CD4-positive, alpha-beta T cell (primary cell): ENCODE data around the gene ZSWIM4. TPM values are rescaled to one million over a fixed set of nuclear protein-coding genes. Genes with fewer than 3 reads are reported as not detected.

Experiments used
- ATAC-seq: fragments of 200-7000 bp; cut with Tn5 transposase; one replicate; pipeline ENCODE4 v1.10.0; 2022; ENCODE audit warnings: mild to moderate bottlenecking; ENCODE audit not compliant: poor library complexity
- CTCF ChIA-PET: fragments of 350-600 bp; sonication (Branson Sonifier 250); formaldehyde crosslinking; loops from one replicate; lab custom pipeline; 2021; ENCODE audit warnings: antibody characterized with exemption, inconsistent platforms; lab: Charles Lee
- POLR2A ChIA-PET: fragments of 350-600 bp; sonication (Branson Sonifier 250); formaldehyde crosslinking; loops from one replicate; lab custom pipeline; 2021; ENCODE audit warnings: antibody characterized with exemption, inconsistent platforms; lab: Charles Lee
- DNase-seq, 14 experiments: peaks; one replicate each; pipeline ENCODE4 v3.0.0-alpha.2; 2013 to 2020; ENCODE audit warnings: mixed read lengths in 2 of 14
- H3K27ac ChIP-seq, 2 donors: one replicate each; pipeline versions ENCODE4 v1.5.1 to v1.7.0; 2013; ENCODE audit warnings: low read length in 2 of 2, low read depth in 1 of 2, mild to moderate bottlenecking in 1 of 2
- H3K27me3 ChIP-seq, 2 experiments: 1 replicate in 1 of 2; 2 replicates in 1 of 2; pipeline versions ENCODE4 v1.6.1 to v1.7.0; 2013; ENCODE audit warnings: low read length in 2 of 2, control low read depth in 1 of 2, mild to moderate bottlenecking in 1 of 2, moderate library complexity in 1 of 2; ENCODE audit not compliant: insufficient read depth in 2 of 2, control insufficient read depth in 1 of 2
- H3K36me3 ChIP-seq: one replicate; pipeline ENCODE4 v1.6.1; 2013; ENCODE audit warnings: low read length, control low read depth; ENCODE audit not compliant: insufficient read depth
- H3K4me1 ChIP-seq: one replicate; pipeline ENCODE4 v1.6.1; 2013; ENCODE audit warnings: low read length, control low read depth; ENCODE audit not compliant: insufficient read depth
- H3K4me3 ChIP-seq: one replicate; pipeline ENCODE4 v1.5.1; 2013; ENCODE audit warnings: mild to moderate bottlenecking, low read length, moderate library complexity
- H3K9me3 ChIP-seq, 2 experiments: 1 replicate in 1 of 2; 2 replicates in 1 of 2; pipeline versions ENCODE4 v1.6.1 to v1.7.0; 2013; ENCODE audit warnings: low read length in 2 of 2, mild to moderate bottlenecking in 2 of 2, control low read depth in 1 of 2, moderate library complexity in 1 of 2; ENCODE audit not compliant: control insufficient read depth in 1 of 2, insufficient read depth in 1 of 2
- H3K27ac Mint-ChIP-seq: one replicate; pipeline ENCODE4 v1.8.0; 2020; ENCODE audit warnings: mixed read lengths
- H3K27me3 Mint-ChIP-seq: one replicate; pipeline ENCODE4 v1.8.0; 2021; ENCODE audit warnings: mixed read lengths
- H3K36me3 Mint-ChIP-seq: one replicate; pipeline ENCODE4 v1.8.0; 2021; ENCODE audit warnings: low read depth, mixed read lengths
- H3K4me1 Mint-ChIP-seq: one replicate; pipeline ENCODE4 v1.8.0; 2021; ENCODE audit warnings: low read depth, mixed read lengths
- H3K4me3 Mint-ChIP-seq: one replicate; pipeline ENCODE4 v1.8.0; 2020; ENCODE audit warnings: mild to moderate bottlenecking, mixed read lengths
- H3K9me3 Mint-ChIP-seq: one replicate; pipeline ENCODE4 v1.8.0; 2020; ENCODE audit warnings: mixed read lengths
- intact Hi-C, 2 experiments: fragments of 100-400 bp; cut with DNase I in 1 of 2; cut with micrococcal nuclease in 1 of 2; formaldehyde crosslinking; loops; one replicate each; pipeline versions ENCODE4 v1.15.1 to v1.9.0; 2023 to 2025; cut with DNase I, micrococcal nuclease
- total RNA-seq, 174 experiments: library from RNA in 2 of 174; stranded (reverse) in 2 of 174; gene quantifications; one replicate each; pipeline ENCODE4 v1.2.3 and lab custom pipeline; 2021 to 2026
- TF ChIP-seq, protein P1 (sequence below): fragments of 200-600 bp; IDR thresholded peaks from one replicate; pipeline ENCODE4 v1.8.0; 2022; ENCODE audit warnings: antibody characterized with exemption, mild to moderate bottlenecking

The ZSWIM4 gene
- total RNA-seq, 2 experiments from 2014 or later: 3.5 to 3.8 TPM

DNA sequence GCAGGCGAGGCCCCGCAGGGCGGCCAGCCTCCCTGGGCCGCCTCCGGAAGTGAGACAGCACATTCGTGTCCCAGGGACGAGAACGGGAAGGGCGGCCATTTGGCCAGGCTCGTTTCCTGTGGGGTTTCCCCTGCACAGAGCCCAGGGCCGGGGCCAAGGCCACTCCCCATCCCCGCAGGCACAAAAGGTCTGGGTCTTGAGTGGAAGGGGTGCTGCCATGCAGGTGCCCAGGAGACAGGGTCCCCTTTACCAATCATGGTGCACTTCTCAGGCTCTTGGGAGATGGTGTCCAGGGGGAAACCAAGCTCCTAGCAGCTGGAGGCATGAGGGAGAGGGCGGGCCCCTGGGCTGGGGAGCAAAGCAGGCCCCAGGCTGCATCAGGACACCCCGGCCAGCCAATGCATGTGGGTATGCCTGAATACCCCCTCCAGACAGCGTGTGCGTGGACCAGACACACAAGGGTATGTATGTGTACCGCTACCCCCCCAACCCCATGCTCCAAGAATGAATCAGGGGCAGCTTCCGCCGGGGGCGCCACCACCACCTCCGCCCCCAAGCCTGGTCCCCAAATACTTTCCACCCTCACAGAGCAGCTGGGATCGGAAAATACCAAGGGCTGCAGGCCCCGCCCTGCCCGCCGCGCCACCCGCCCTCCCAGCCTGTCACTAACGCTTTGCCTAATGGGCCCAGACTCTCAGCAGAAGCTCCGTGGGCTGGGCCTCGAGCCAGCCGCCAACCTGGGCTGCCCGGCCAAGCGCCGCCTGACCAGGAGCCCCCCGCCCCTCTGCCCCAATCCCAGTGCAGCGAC, 44.1 kb downstream of the ZSWIM4 start:
- peaks cover 21% of the 10 kb centered on the region for H3K36me3 ChIP-seq
- ChIA-PET CTCF (interaction anchor here (4.4 kb wide), 1 partner anchor 23 kb away, joined by 40 read pairs; no protein-coding TSS in a partner anchor), POLR2A (interaction anchor here (1.1 to 2.5 kb wide), 6 partner anchors 8 to 65 kb away, joined by 4 to 10 read pairs (median 7); partner anchors contain the start of genes C19orf53 and ZSWIM4)
- no peaks in the 10 kb centered on the region for H3K27me3 ChIP-seq
- Mint-ChIP-seq H3K4me3 (peak overlapping the region; percentile 86), H3K27me3 (no peaks in the 10 kb centered on the region), H3K9me3 (no peaks in the 10 kb centered on the region), H3K36me3 (peaks cover 10% of the 10 kb centered on the region), H3K27ac (peak overlapping the region; percentile 99), H3K4me1 (peaks cover 69% of the 10 kb centered on the region)
- DNase-seq (peak in 13 of 14 experiments; percentile 60 to 90 (median 78)), ATAC-seq (peak; percentile 51)
- peak overlapping the region; percentile 73 for H3K4me3 ChIP-seq
- H3K27ac ChIP-seq: peak overlapping the region; percentile 89 to 97
- peaks cover 93% of the 10 kb centered on the region for H3K4me1 ChIP-seq
- no peaks in the 10 kb centered on the region for H3K9me3 ChIP-seq
- intact Hi-C loops: loop anchor here in 1 of 2 experiments (2.0 kb wide), 1 partner anchor 51 kb away; no protein-coding TSS in a partner anchor
- TF ChIP-seq, protein P1, sequence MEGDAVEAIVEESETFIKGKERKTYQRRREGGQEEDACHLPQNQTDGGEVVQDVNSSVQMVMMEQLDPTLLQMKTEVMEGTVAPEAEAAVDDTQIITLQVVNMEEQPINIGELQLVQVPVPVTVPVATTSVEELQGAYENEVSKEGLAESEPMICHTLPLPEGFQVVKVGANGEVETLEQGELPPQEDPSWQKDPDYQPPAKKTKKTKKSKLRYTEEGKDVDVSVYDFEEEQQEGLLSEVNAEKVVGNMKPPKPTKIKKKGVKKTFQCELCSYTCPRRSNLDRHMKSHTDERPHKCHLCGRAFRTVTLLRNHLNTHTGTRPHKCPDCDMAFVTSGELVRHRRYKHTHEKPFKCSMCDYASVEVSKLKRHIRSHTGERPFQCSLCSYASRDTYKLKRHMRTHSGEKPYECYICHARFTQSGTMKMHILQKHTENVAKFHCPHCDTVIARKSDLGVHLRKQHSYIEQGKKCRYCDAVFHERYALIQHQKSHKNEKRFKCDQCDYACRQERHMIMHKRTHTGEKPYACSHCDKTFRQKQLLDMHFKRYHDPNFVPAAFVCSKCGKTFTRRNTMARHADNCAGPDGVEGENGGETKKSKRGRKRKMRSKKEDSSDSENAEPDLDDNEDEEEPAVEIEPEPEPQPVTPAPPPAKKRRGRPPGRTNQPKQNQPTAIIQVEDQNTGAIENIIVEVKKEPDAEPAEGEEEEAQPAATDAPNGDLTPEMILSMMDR: no peak

DNA sequence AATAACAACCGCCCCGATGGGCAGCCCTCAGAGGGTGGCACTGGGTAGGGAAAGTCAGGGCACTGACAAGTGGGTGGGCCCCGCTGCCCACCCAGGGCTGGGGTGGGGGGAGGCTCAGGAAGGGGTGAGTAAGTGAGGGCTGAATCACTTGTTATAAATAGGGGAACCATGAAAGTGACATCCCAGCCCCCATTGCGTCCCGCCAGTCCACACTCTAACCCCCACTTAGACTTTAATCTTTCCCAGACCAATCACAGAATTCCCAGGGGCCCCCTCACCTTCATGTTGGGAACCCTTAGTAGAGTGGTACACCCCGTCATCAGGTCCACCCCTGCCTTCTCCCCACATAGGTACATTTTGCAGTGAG, 44.7 kb downstream of the ZSWIM4 start:
- TF ChIP-seq, protein P1: no peak
- Mint-ChIP-seq H3K4me3 (peak overlapping the region; percentile 93), H3K27me3 (no peaks in the 10 kb centered on the region), H3K9me3 (no peaks in the 10 kb centered on the region), H3K27ac (peak overlapping the region; percentile 99), H3K4me1 (peaks cover 71% of the 10 kb centered on the region), H3K36me3 (peaks cover 7% of the 10 kb centered on the region)
- Histone ChIP-seq H3K27ac (peak overlapping the region; percentile 89 to 97), H3K27me3 (no peaks in the 10 kb centered on the region), H3K9me3 (no peaks in the 10 kb centered on the region), H3K4me3 (peak overlapping the region; percentile 73), H3K4me1 (peaks cover 93% of the 10 kb centered on the region), H3K36me3 (peaks cover 16% of the 10 kb centered on the region)
- ChIA-PET POLR2A (interaction anchor here (1.1 to 2.5 kb wide), 6 partner anchors 8 to 65 kb away, joined by 4 to 10 read pairs (median 7); partner anchors contain the start of genes C19orf53 and ZSWIM4), CTCF (interaction anchor here (4.4 kb wide), 1 partner anchor 23 kb away, joined by 40 read pairs; no protein-coding TSS in a partner anchor)
- ATAC-seq (no peak), DNase-seq (no peak)
- intact Hi-C loops: loop anchor here (2.0 to 10.0 kb wide), 2 partner anchors 51 to 685 kb away; partner anchors contain the start of genes IER2 (in 1 of the 2) and STX10 (in 1 of the 2)

GRCh38 chr19:13840305-13841085, 45.3 kb downstream of the ZSWIM4 start:
- intact Hi-C loops: loop anchor here in 1 of 2 experiments (10.0 kb wide), 1 partner anchor 686 kb away; the partner anchor contains the start of genes IER2 and STX10
- peaks cover 16% of the 10 kb centered on the region for H3K36me3 ChIP-seq
- ChIA-PET POLR2A (interaction anchor here (1.1 to 2.5 kb wide), 5 partner anchors 21 to 66 kb away, joined by 4 to 10 read pairs (median 7); partner anchors contain the start of genes C19orf53 and ZSWIM4), CTCF (interaction anchor here (4.4 kb wide), 1 partner anchor 22 kb away, joined by 40 read pairs; no protein-coding TSS in a partner anchor)
- ATAC-seq (no peak), DNase-seq (peak in 6 of 14 experiments; percentile 49 to 79 (median 68))
- no peaks in the 10 kb centered on the region for H3K27me3 ChIP-seq
- H3K4me3 ChIP-seq: peak overlapping the region; percentile 73
- Mint-ChIP-seq H3K27ac (peak overlapping the region; percentile 99), H3K36me3 (peaks cover 7% of the 10 kb centered on the region), H3K9me3 (no peaks in the 10 kb centered on the region), H3K27me3 (no peaks in the 10 kb centered on the region), H3K4me3 (peak overlapping the region; percentile 93), H3K4me1 (peaks cover 76% of the 10 kb centered on the region)
- H3K27ac ChIP-seq: peak overlapping the region; percentile 89 to 97
- H3K4me1 ChIP-seq: peaks cover 93% of the 10 kb centered on the region
- TF ChIP-seq, protein P1: no peak
- H3K9me3 ChIP-seq: no peaks in the 10 kb centered on the region
